ENCODE data around the gene SCLY.

SCLY gene

GRCh38 chr2:238103465-238104225 is 42.8 kb downstream of the SCLY start:
- Histone ChIP-seq H3K36me3 (ENCODE audit: control insufficient read depth, insufficient read depth, low read length) (no peaks in the 10 kb centered on the region), H3K9me3 (ENCODE audit: control insufficient read depth, low read length) (no peaks in the 10 kb centered on the region), H3K27ac (ENCODE audit: low read depth, low read length, severe bottlenecking) (no peak overlapping the region), H3K4me3 (ENCODE audit: extremely low read depth, insufficient read depth, low read length, poor library complexity, severe bottlenecking) (no peak overlapping the region), H3K4me1 (ENCODE audit: control insufficient read depth, insufficient read depth, low read length, poor library complexity, severe bottlenecking) (peaks cover 7% of the 10 kb centered on the region)
- 84 to 90% methylated on average over 12 to 14 of the region's 18 CpGs for WGBS, 2 experiments (ENCODE audit: insufficient coverage in 2 of 2)

GRCh38 chr2:238104226-238104690 is 43.5 kb downstream of the SCLY start:
- Histone ChIP-seq H3K27ac (ENCODE audit: low read depth, low read length, severe bottlenecking) (no peak overlapping the region), H3K9me3 (ENCODE audit: control insufficient read depth, low read length) (no peaks in the 10 kb centered on the region), H3K36me3 (ENCODE audit: control insufficient read depth, insufficient read depth, low read length) (no peaks in the 10 kb centered on the region), H3K4me3 (ENCODE audit: extremely low read depth, insufficient read depth, low read length, poor library complexity, severe bottlenecking) (no peak overlapping the region), H3K4me1 (ENCODE audit: control insufficient read depth, insufficient read depth, low read length, poor library complexity, severe bottlenecking) (peaks cover 12% of the 10 kb centered on the region)
- WGBS, 2 experiments (ENCODE audit: insufficient coverage in 2 of 2) = 86 to 92% methylated on average over 12 to 14 of the region's 14 CpGs

GRCh38 chr2:238104691-238105371 is 44.0 kb downstream of the SCLY start:
- no peaks in the 10 kb centered on the region for H3K9me3 ChIP-seq (ENCODE audit: control insufficient read depth, low read length)
- no peaks in the 10 kb centered on the region for H3K36me3 ChIP-seq (ENCODE audit: control insufficient read depth, insufficient read depth, low read length)
- WGBS, 2 experiments (ENCODE audit: insufficient coverage in 2 of 2) = 92 to 94% methylated on average over 16 to 19 of the region's 21 CpGs
- no peak overlapping the region for H3K4me3 ChIP-seq (ENCODE audit: extremely low read depth, insufficient read depth, low read length, poor library complexity, severe bottlenecking)
- H3K27ac ChIP-seq (ENCODE audit: low read depth, low read length, severe bottlenecking) = no peak overlapping the region
- peaks cover 13% of the 10 kb centered on the region for H3K4me1 ChIP-seq (ENCODE audit: control insufficient read depth, insufficient read depth, low read length, poor library complexity, severe bottlenecking)

GRCh38 chr2:238105506-238106338 is 44.9 kb downstream of the SCLY start:
- Histone ChIP-seq H3K4me1 (ENCODE audit: control insufficient read depth, insufficient read depth, low read length, poor library complexity, severe bottlenecking) (peaks cover 13% of the 10 kb centered on the region), H3K36me3 (ENCODE audit: control insufficient read depth, insufficient read depth, low read length) (no peaks in the 10 kb centered on the region), H3K27ac (ENCODE audit: low read depth, low read length, severe bottlenecking) (no peak overlapping the region), H3K4me3 (ENCODE audit: extremely low read depth, insufficient read depth, low read length, poor library complexity, severe bottlenecking) (no peak overlapping the region), H3K9me3 (ENCODE audit: control insufficient read depth, low read length) (no peaks in the 10 kb centered on the region)
- WGBS, 2 experiments (ENCODE audit: insufficient coverage in 2 of 2) = 94 to 97% methylated on average over 17 to 21 of the region's 28 CpGs

GRCh38 chr2:238106339-238106697 is 45.5 kb downstream of the SCLY start:
- Histone ChIP-seq H3K36me3 (ENCODE audit: control insufficient read depth, insufficient read depth, low read length) (no peaks in the 10 kb centered on the region), H3K27ac (ENCODE audit: low read depth, low read length, severe bottlenecking) (no peak overlapping the region), H3K4me1 (ENCODE audit: control insufficient read depth, insufficient read depth, low read length, poor library complexity, severe bottlenecking) (peaks cover 13% of the 10 kb centered on the region), H3K4me3 (ENCODE audit: extremely low read depth, insufficient read depth, low read length, poor library complexity, severe bottlenecking) (no peak overlapping the region), H3K9me3 (ENCODE audit: control insufficient read depth, low read length) (no peaks in the 10 kb centered on the region)
- WGBS, 2 experiments (ENCODE audit: insufficient coverage in 2 of 2) = 81 to 97% methylated on average over 7 to 13 of the region's 13 CpGs

GRCh38 chr2:238106698-238107524 is 46.1 kb downstream of the SCLY start:
- H3K9me3 ChIP-seq (ENCODE audit: control insufficient read depth, low read length) = no peaks in the 10 kb centered on the region
- no peaks in the 10 kb centered on the region for H3K36me3 ChIP-seq (ENCODE audit: control insufficient read depth, insufficient read depth, low read length)
- H3K4me3 ChIP-seq (ENCODE audit: extremely low read depth, insufficient read depth, low read length, poor library complexity, severe bottlenecking) = no peak overlapping the region
- WGBS, 2 experiments (ENCODE audit: insufficient coverage in 2 of 2) = 83 to 90% methylated on average over 27 to 28 of the region's 28 CpGs
- H3K4me1 ChIP-seq (ENCODE audit: control insufficient read depth, insufficient read depth, low read length, poor library complexity, severe bottlenecking) = peaks cover 13% of the 10 kb centered on the region
- H3K27ac ChIP-seq (ENCODE audit: low read depth, low read length, severe bottlenecking) = no peak overlapping the region

- WGBS, 2 experiments (ENCODE audit: insufficient coverage in 2 of 2) = 91 to 93% methylated on average over 22 to 26 of the region's 28 CpGs
- H3K36me3 ChIP-seq (ENCODE audit: control insufficient read depth, insufficient read depth, low read length) = no peaks in the 10 kb centered on the region
- peaks cover 13% of the 10 kb centered on the region for H3K4me1 ChIP-seq (ENCODE audit: control insufficient read depth, insufficient read depth, low read length, poor library complexity, severe bottlenecking)
- no peak overlapping the region for H3K4me3 ChIP-seq (ENCODE audit: extremely low read depth, insufficient read depth, low read length, poor library complexity, severe bottlenecking)
- H3K27ac ChIP-seq (ENCODE audit: low read depth, low read length, severe bottlenecking) = no peak overlapping the region
- peaks cover 2% of the 10 kb centered on the region for H3K9me3 ChIP-seq (ENCODE audit: control insufficient read depth, low read length)
Observed at GRCh38 chr2:238107525-238108422, 47.0 kb downstream of the SCLY start.

- Histone ChIP-seq H3K4me3 (ENCODE audit: extremely low read depth, insufficient read depth, low read length, poor library complexity, severe bottlenecking) (no peak overlapping the region), H3K4me1 (ENCODE audit: control insufficient read depth, insufficient read depth, low read length, poor library complexity, severe bottlenecking) (peaks cover 13% of the 10 kb centered on the region), H3K9me3 (ENCODE audit: control insufficient read depth, low read length) (peaks cover 9% of the 10 kb centered on the region), H3K27ac (ENCODE audit: low read depth, low read length, severe bottlenecking) (no peak overlapping the region), H3K36me3 (ENCODE audit: control insufficient read depth, insufficient read depth, low read length) (no peaks in the 10 kb centered on the region)
- 55 to 67% methylated on average over 11 to 14 of the region's 19 CpGs for WGBS, 2 experiments (ENCODE audit: insufficient coverage in 2 of 2)
Observed at GRCh38 chr2:238108423-238109183, 47.8 kb downstream of the SCLY start.

- H3K9me3 ChIP-seq (ENCODE audit: control insufficient read depth, low read length) = peaks cover 9% of the 10 kb centered on the region
- peaks cover 7% of the 10 kb centered on the region for H3K4me1 ChIP-seq (ENCODE audit: control insufficient read depth, insufficient read depth, low read length, poor library complexity, severe bottlenecking)
- H3K36me3 ChIP-seq (ENCODE audit: control insufficient read depth, insufficient read depth, low read length) = no peaks in the 10 kb centered on the region
- no peak overlapping the region for H3K4me3 ChIP-seq (ENCODE audit: extremely low read depth, insufficient read depth, low read length, poor library complexity, severe bottlenecking)
- WGBS, 2 experiments (ENCODE audit: insufficient coverage in 2 of 2) = 91 to 96% methylated on average over 12 to 13 of the region's 13 CpGs
- no peak overlapping the region for H3K27ac ChIP-seq (ENCODE audit: low read depth, low read length, severe bottlenecking)
Observed at GRCh38 chr2:238113611-238114010, 52.8 kb downstream of the SCLY start.
